CD4-positive, CD25-positive, alpha-beta regulatory T cell (primary cell): ENCODE data around the gene SIRT7. TPM values are rescaled to one million over a fixed set of nuclear protein-coding genes. Genes with fewer than 3 reads are reported as not detected.
A peak's percentile ranks its signal among the peaks of the same experiment; 100 is the strongest.

Source experiments
- ATAC-seq, 2 donors: fragments of 150-1000 bp; cut with Tn5 transposase; one replicate each; pipeline ENCODE4 v1.10.0; 2021; ENCODE audit warnings: low read depth in 2 of 2, moderate number of reproducible peaks in 2 of 2, moderate library complexity in 1 of 2
- DNase-seq, 3 donors: peaks; one replicate each; pipeline versions ENCODE4 v3.0.0 to v3.0.0-alpha.2; 2012 to 2022; ENCODE audit warnings: mixed read lengths in 1 of 3
- H3K27ac ChIP-seq: one replicate; pipeline ENCODE4 v1.7.0; 2013; ENCODE audit warnings: mild to moderate bottlenecking, low read length; ENCODE audit not compliant: insufficient read depth, poor library complexity, severe bottlenecking
- H3K27me3 ChIP-seq: one replicate; pipeline ENCODE4 v1.7.0; 2013; ENCODE audit warnings: low read length; ENCODE audit not compliant: control insufficient read depth, insufficient read depth
- H3K36me3 ChIP-seq: one replicate; pipeline ENCODE4 v1.7.0; 2013; ENCODE audit warnings: mild to moderate bottlenecking, low read length, moderate library complexity; ENCODE audit not compliant: control insufficient read depth, insufficient read depth
- H3K4me1 ChIP-seq: 2 replicates; pipeline ENCODE4 v1.7.0; 2013; ENCODE audit warnings: mild to moderate bottlenecking, low read length; ENCODE audit not compliant: insufficient read depth, control insufficient read depth, poor library complexity, severe bottlenecking
- H3K4me3 ChIP-seq: one replicate; pipeline ENCODE4 v1.7.0; 2013; ENCODE audit warnings: low read depth, mild to moderate bottlenecking, low read length, moderate library complexity
- H3K9me3 ChIP-seq, 2 experiments: 1 replicate in 1 of 2; 2 replicates in 1 of 2; pipeline ENCODE4 v1.7.0; 2013; ENCODE audit warnings: low read length in 2 of 2, mild to moderate bottlenecking in 1 of 2, moderate library complexity in 1 of 2; ENCODE audit not compliant: control insufficient read depth in 2 of 2
- H3K27ac Mint-ChIP-seq, 3 donors: one replicate each; pipeline ENCODE4 v1.8.0; 2020 to 2022; ENCODE audit warnings: mild to moderate bottlenecking in 3 of 3, mixed read lengths in 3 of 3, moderate library complexity in 2 of 3
- H3K27me3 Mint-ChIP-seq: one replicate; pipeline ENCODE4 v1.8.0; 2022; ENCODE audit warnings: mild to moderate bottlenecking, mixed read lengths
- H3K36me3 Mint-ChIP-seq: one replicate; pipeline ENCODE4 v1.8.0; 2020; ENCODE audit warnings: mixed read lengths
- H3K4me1 Mint-ChIP-seq, 4 donors: one replicate each; pipeline ENCODE4 v1.8.0; 2020 to 2022; ENCODE audit warnings: mixed read lengths in 4 of 4, mild to moderate bottlenecking in 1 of 4
- H3K4me3 Mint-ChIP-seq, 4 donors: one replicate each; pipeline ENCODE4 v1.8.0; 2020 to 2022; ENCODE audit warnings: mild to moderate bottlenecking in 4 of 4, mixed read lengths in 4 of 4, moderate library complexity in 3 of 4
- H3K9me3 Mint-ChIP-seq, 7 donors: one replicate each; pipeline ENCODE4 v1.8.0; 2020 to 2022; ENCODE audit warnings: mixed read lengths in 7 of 7, mild to moderate bottlenecking in 3 of 7, moderate library complexity in 2 of 7
- polyA plus RNA-seq, 4 donors: library from polyadenylated mRNA; unstranded; fragments of 300-500 nt; fragmentation: Illumina TruSeq; gene quantifications; one replicate each; pipeline ENCODE4 v1.2.3, GENCODE V29; 2021
- total RNA-seq: library from RNA; stranded (reverse); gene quantifications from one replicate; pipeline ENCODE4 v1.2.3, GENCODE V29; 2022

Gene SIRT7
- total and polyA plus RNA-seq, 5 donors from 2014 or later, result 35.9 to 78.1 (median 42.1) TPM

DNA sequence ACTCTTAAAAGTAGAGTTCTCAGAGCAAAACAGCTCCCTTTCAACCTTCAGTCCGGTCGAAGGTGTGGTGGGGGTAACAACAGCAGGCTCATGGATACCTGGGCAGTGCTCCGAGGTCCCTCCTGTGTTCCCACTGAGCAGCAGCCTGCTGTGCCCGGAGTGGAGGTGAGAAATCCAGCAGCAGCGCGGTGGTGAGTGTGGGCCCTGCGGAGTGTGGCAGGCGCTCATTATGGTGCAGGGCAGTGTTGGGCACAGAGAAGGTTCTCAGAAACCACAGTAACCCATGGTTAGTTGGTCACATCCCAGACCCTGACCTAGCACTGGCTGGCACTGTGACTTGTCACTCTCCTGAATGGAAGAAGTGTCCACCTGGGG lies 52.6 kb downstream of the SIRT7 start:
- H3K9me3 Mint-ChIP-seq, result no peaks in the 10 kb centered on the region
- ATAC-seq, result no peak
- no peak for DNase-seq
- Histone ChIP-seq H3K9me3 (no peaks in the 10 kb centered on the region), H3K4me1 (peaks cover 38% of the 10 kb centered on the region), H3K36me3 (peaks cover 16% of the 10 kb centered on the region), H3K27ac (no peak overlapping the region), H3K4me3 (no peak overlapping the region), H3K27me3 (no peaks in the 10 kb centered on the region)
- H3K36me3 Mint-ChIP-seq, result peaks cover 3% of the 10 kb centered on the region
- peak overlapping the region in 2 of 3 donors; percentile 29 to 55 for H3K27ac Mint-ChIP-seq
- H3K27me3 Mint-ChIP-seq, result peaks cover 4% of the 10 kb centered on the region
- peaks cover 6 to 51% (median 12%) of the 10 kb centered on the region in 4 donors for H3K4me1 Mint-ChIP-seq
- H3K4me3 Mint-ChIP-seq, result peak overlapping the region in 3 of 4 donors; percentile 41 to 83 (median 62)

DNA sequence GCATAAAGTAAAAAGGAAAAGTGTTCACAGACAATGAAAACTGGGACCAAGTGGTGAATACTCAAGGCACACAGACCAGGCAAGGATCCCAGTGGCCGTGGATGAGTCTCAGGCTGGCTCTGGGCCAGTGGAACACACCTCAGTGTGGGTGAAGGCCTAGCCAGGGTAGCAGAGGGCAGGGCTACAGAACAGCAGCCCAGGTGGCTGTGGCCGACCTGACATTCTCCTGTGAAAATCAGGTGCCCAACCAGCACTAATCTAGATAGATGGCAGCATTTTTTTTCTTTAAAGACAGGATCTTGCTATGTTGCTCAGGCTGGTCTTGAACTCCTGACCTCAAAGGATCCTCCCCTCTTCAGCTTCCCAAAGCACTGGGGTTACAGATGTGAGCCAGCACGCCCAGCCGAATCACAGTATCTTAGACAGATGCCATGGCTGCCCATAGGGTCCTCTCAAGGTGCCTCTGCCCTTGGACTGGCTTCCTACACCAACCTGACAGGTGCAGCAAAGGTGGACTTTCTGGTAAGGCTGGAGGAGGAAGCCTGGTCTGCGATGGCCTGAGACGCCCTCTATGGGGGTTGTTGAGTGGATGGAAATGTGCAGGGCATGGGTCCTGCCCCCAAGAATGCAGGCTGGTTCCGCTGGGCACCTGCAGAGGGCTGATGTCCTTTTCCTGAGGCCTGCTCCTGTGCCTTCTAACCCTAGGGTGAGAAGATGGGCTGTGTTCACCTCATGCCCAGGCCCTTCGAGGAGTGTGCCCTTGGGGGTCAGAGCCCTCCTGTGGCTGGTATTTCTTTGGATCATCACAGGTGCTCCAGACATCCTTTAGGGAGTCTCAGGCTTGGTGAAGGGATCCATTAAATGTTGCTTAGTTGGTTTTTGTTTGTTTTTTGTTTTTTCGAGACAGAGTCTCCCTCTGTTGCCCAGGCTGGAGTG lies 53.9 kb downstream of the SIRT7 start:
- Mint-ChIP-seq H3K9me3 (no peaks in the 10 kb centered on the region), H3K27me3 (peaks cover 4% of the 10 kb centered on the region), H3K27ac (peak overlapping the region in 1 of 3 donors; percentile 84), H3K4me1 (peaks cover 6 to 48% (median 12%) of the 10 kb centered on the region in 4 donors), H3K4me3 (peak overlapping the region; percentile 23 to 85 (median 52)), H3K36me3 (peaks cover 5% of the 10 kb centered on the region)
- no peak for DNase-seq
- Histone ChIP-seq H3K36me3 (peaks cover 12% of the 10 kb centered on the region), H3K4me1 (peaks cover 36% of the 10 kb centered on the region), H3K9me3 (no peaks in the 10 kb centered on the region), H3K27ac (no peak overlapping the region), H3K4me3 (no peak overlapping the region), H3K27me3 (no peaks in the 10 kb centered on the region)
- no peak for ATAC-seq

DNA sequence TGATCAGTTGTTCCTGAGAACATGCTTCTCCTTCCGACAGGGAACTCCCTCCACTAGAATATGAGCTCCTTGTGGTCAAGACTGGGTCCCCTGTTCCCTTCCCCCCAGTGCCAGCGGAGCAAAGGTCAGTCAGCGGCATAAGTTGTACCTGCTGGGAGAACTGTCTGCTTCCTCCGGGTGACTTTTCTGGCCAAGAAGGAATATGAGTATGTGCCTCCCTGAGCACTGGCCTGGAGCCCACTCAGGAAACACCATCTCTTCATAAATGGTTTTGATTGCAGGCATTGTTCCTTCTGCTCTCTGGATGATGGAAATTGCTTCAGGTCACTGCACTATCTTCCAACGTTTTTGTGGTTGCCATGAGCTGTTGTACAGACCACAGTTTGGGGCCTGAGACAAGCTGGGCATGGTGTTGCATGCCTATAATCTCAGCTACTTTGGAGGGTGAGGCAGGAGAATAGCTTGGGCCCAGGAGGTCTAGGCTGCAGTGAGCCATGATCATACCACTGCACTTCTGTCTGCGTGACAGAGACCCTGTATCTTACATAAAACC lies 54.8 kb downstream of the SIRT7 start:
- no peak overlapping the region for H3K27ac ChIP-seq
- H3K27me3 Mint-ChIP-seq, result peaks cover 4% of the 10 kb centered on the region
- H3K36me3 Mint-ChIP-seq, result peaks cover 5% of the 10 kb centered on the region
- H3K4me3 ChIP-seq, result no peak overlapping the region
- H3K27ac Mint-ChIP-seq, result peak overlapping the region in 2 of 3 donors; percentile 84 to 95
- H3K9me3 Mint-ChIP-seq, result no peaks in the 10 kb centered on the region
- H3K27me3 ChIP-seq, result no peaks in the 10 kb centered on the region
- H3K4me1 ChIP-seq, result peaks cover 42% of the 10 kb centered on the region
- peak overlapping the region; percentile 22 to 85 (median 80) for H3K4me3 Mint-ChIP-seq
- ATAC-seq, result no peak
- H3K36me3 ChIP-seq, result peaks cover 5% of the 10 kb centered on the region
- DNase-seq, result no peak
- no peaks in the 10 kb centered on the region for H3K9me3 ChIP-seq
- H3K4me1 Mint-ChIP-seq, result peaks cover 6 to 51% (median 12%) of the 10 kb centered on the region in 4 donors

Other genes starting within 250 kb of the SIRT7 start
- 34.7 TPM for gene ARL16, start 234.4 kb downstream of the SIRT7 start, total RNA-seq
- gene ARL16, start 234.4 kb downstream of the SIRT7 start, polyA plus RNA-seq, result 10 to 100 TPM; 24.7 to 27.7 (median 26.3) TPM
- 148 TPM for gene HGS, start 234.2 kb downstream of the SIRT7 start, total RNA-seq
- gene HGS, start 234.2 kb downstream of the SIRT7 start, polyA plus RNA-seq, result 10 to 100 TPM; 23.4 to 30.5 (median 27.7) TPM
- 18.5 TPM for gene MRPL12, start 214.8 kb downstream of the SIRT7 start, total RNA-seq
- 10 to 100 TPM; 45.1 to 49.2 (median 47.2) TPM for gene MRPL12, start 214.8 kb downstream of the SIRT7 start, polyA plus RNA-seq
- 2.5 TPM for gene SLC25A10, start 205.9 kb downstream of the SIRT7 start, total RNA-seq
- 1 to 10 TPM; 3.4 to 4.3 (median 3.7) TPM for gene SLC25A10, start 205.9 kb downstream of the SIRT7 start, polyA plus RNA-seq
- gene GCGR, start 114.0 kb downstream of the SIRT7 start, total RNA-seq, result not detected
- gene GCGR, start 114.0 kb downstream of the SIRT7 start, polyA plus RNA-seq, result not detected
- 59.9 TPM for gene MCRIP1, start 84.9 kb downstream of the SIRT7 start, total RNA-seq
- gene MCRIP1, start 84.9 kb downstream of the SIRT7 start, polyA plus RNA-seq, result 10 to 100 TPM; 58.1 to 93.2 (median 77.1) TPM
- not detected for gene PPP1R27, start 83.1 kb downstream of the SIRT7 start, total RNA-seq
- gene PPP1R27, start 83.1 kb downstream of the SIRT7 start, polyA plus RNA-seq, result not detected
- gene P4HB, start 57.6 kb downstream of the SIRT7 start, total RNA-seq, result 231 TPM
- gene P4HB, start 57.6 kb downstream of the SIRT7 start, polyA plus RNA-seq, result 100 to 1,000 TPM; 186 to 216 (median 207) TPM
- gene ARHGDIA, start 46.8 kb downstream of the SIRT7 start, total RNA-seq, result 578 TPM
- gene ARHGDIA, start 46.8 kb downstream of the SIRT7 start, polyA plus RNA-seq, result 100 to 1,000 TPM in 2 of 4 donors, 10 to 100 TPM in 2; 91.4 to 141 (median 99.4) TPM
- 90.9 TPM for gene ALYREF, start 26.6 kb downstream of the SIRT7 start, total RNA-seq
- gene ALYREF, start 26.6 kb downstream of the SIRT7 start, polyA plus RNA-seq, result 10 to 100 TPM; 24.8 to 57.6 (median 39.6) TPM
- gene ANAPC11, start 26.5 kb downstream of the SIRT7 start, total RNA-seq, result 44.4 TPM
- 100 to 1,000 TPM; 262 to 331 (median 290) TPM for gene ANAPC11, start 26.5 kb downstream of the SIRT7 start, polyA plus RNA-seq
- not detected for gene NPB, start 15.9 kb downstream of the SIRT7 start, total RNA-seq
- gene NPB, start 15.9 kb downstream of the SIRT7 start, polyA plus RNA-seq, result under 1 TPM in 1 of 4 donors, not detected in 3; 0.10 TPM
- 28.6 TPM for gene PCYT2, start 6.8 kb downstream of the SIRT7 start, total RNA-seq
- 10 to 100 TPM; 25.6 to 30.9 (median 26.8) TPM for gene PCYT2, start 6.8 kb downstream of the SIRT7 start, polyA plus RNA-seq
- gene MAFG, start 9.6 kb upstream of the SIRT7 start, total RNA-seq, result 14.3 TPM
- gene MAFG, start 9.6 kb upstream of the SIRT7 start, polyA plus RNA-seq, result 1 to 10 TPM; 2.2 to 3.0 (median 2.6) TPM
- 1.1 TPM for gene PYCR1, start 19.1 kb upstream of the SIRT7 start, total RNA-seq
- gene PYCR1, start 19.1 kb upstream of the SIRT7 start, polyA plus RNA-seq, result 1 to 10 TPM in 2 of 4 donors, under 1 TPM in 2; 0.54 to 2.2 (median 1.1) TPM
- gene MYADML2, start 29.1 kb upstream of the SIRT7 start, total RNA-seq, result not detected
- not detected for gene MYADML2, start 29.1 kb upstream of the SIRT7 start, polyA plus RNA-seq
- gene NOTUM, start 43.0 kb upstream of the SIRT7 start, total RNA-seq, result not detected
- gene NOTUM, start 43.0 kb upstream of the SIRT7 start, polyA plus RNA-seq, result under 1 TPM in 2 of 4 donors, not detected in 2; 0.09 to 0.17 TPM
- 41.4 TPM for gene ASPSCR1, start 59.5 kb upstream of the SIRT7 start, total RNA-seq
- gene ASPSCR1, start 59.5 kb upstream of the SIRT7 start, polyA plus RNA-seq, result 10 to 100 TPM; 25.2 to 29.4 (median 28.2) TPM
- gene CENPX, start 104.7 kb upstream of the SIRT7 start, total RNA-seq, result 31.4 TPM
- 10 to 100 TPM; 43.8 to 66.4 (median 65.0) TPM for gene CENPX, start 104.7 kb upstream of the SIRT7 start, polyA plus RNA-seq
- 16.6 TPM for gene LRRC45, start 105.1 kb upstream of the SIRT7 start, total RNA-seq
- 1 to 10 TPM; 3.9 to 7.7 (median 6.0) TPM for gene LRRC45, start 105.1 kb upstream of the SIRT7 start, polyA plus RNA-seq
- 3.6 TPM for gene RAC3, start 113.5 kb upstream of the SIRT7 start, total RNA-seq
- gene RAC3, start 113.5 kb upstream of the SIRT7 start, polyA plus RNA-seq, result under 1 TPM in 1 of 4 donors, not detected in 3; 0.26 TPM
- 96.9 TPM for gene DCXR, start 119.5 kb upstream of the SIRT7 start, total RNA-seq
- gene DCXR, start 119.5 kb upstream of the SIRT7 start, polyA plus RNA-seq, result 100 to 1,000 TPM; 125 to 150 (median 131) TPM
- 35.1 TPM for gene RFNG, start 133.6 kb upstream of the SIRT7 start, total RNA-seq
- 1 to 10 TPM; 3.2 to 5.6 (median 4.4) TPM for gene RFNG, start 133.6 kb upstream of the SIRT7 start, polyA plus RNA-seq
- gene GPS1, start 133.7 kb upstream of the SIRT7 start, total RNA-seq, result 87.5 TPM
- 100 to 1,000 TPM; 128 to 170 (median 162) TPM for gene GPS1, start 133.7 kb upstream of the SIRT7 start, polyA plus RNA-seq
- gene DUS1L, start 147.6 kb upstream of the SIRT7 start, total RNA-seq, result 128 TPM
- 10 to 100 TPM; 49.3 to 91.5 (median 62.3) TPM for gene DUS1L, start 147.6 kb upstream of the SIRT7 start, polyA plus RNA-seq
- 153 TPM for gene FASN, start 180.1 kb upstream of the SIRT7 start, total RNA-seq
- under 1 TPM; 0.23 to 0.93 (median 0.59) TPM for gene FASN, start 180.1 kb upstream of the SIRT7 start, polyA plus RNA-seq